Calu3 (cell line): Measurements from ENCODE around the gene TCP11L1. TPM values are rescaled to one million over a fixed set of nuclear protein-coding genes. Genes with fewer than 3 reads are reported as not detected.
"Not testable (repeated sequence)": the region's sequence is repeated elsewhere in the genome, so short reads cannot be mapped to it uniquely, and the experiment has no call there.

Experiments used
- BruUV-seq: library from RNA; stranded (reverse); fragments of 400-500 nt; replicated peaks from 2 replicates; lab custom pipeline; 2021; lab: Mats Ljungman, UMichigan
- CTCF ChIA-PET: fragments of 300-600 bp; sonication (Branson Sonifier 250); formaldehyde crosslinking; loops from one replicate; lab custom pipeline; 2022; ENCODE audit warnings: antibody characterized with exemption; lab: Charles Lee
- DNase-seq: peaks from one replicate; pipeline ENCODE4 v3.0.0; 2022
- H3K27ac Mint-ChIP-seq: one replicate; pipeline ENCODE4 v1.8.0; 2022; ENCODE audit warnings: mixed read lengths; ENCODE audit not compliant: unreplicated experiment
- H3K27me3 Mint-ChIP-seq: one replicate; pipeline ENCODE4 v1.8.0; 2022; ENCODE audit warnings: mixed read lengths; ENCODE audit not compliant: unreplicated experiment
- H3K36me3 Mint-ChIP-seq: one replicate; pipeline ENCODE4 v1.8.0; 2022; ENCODE audit warnings: mild to moderate bottlenecking, moderate library complexity, mixed read lengths; ENCODE audit not compliant: insufficient read depth, unreplicated experiment
- H3K4me1 Mint-ChIP-seq: one replicate; pipeline ENCODE4 v1.8.0; 2022; ENCODE audit warnings: mild to moderate bottlenecking, low read depth, mixed read lengths; ENCODE audit not compliant: unreplicated experiment
- H3K4me3 Mint-ChIP-seq: one replicate; pipeline ENCODE4 v1.8.0; 2022; ENCODE audit warnings: mild to moderate bottlenecking, low read depth, moderate library complexity, mixed read lengths; ENCODE audit not compliant: unreplicated experiment
- H3K9me3 Mint-ChIP-seq: one replicate; pipeline ENCODE4 v1.8.0; 2022; ENCODE audit warnings: low read depth, mixed read lengths; ENCODE audit not compliant: unreplicated experiment
- CTCF ChIP-seq: fragments of 200-600 bp; IDR thresholded peaks from one replicate; pipeline ENCODE4 v1.8.0; 2022; ENCODE audit warnings: antibody characterized with exemption; ENCODE audit not compliant: unreplicated experiment
- intact Hi-C: fragments of 100-400 bp; cut with micrococcal nuclease; formaldehyde crosslinking; loops from one replicate; pipeline ENCODE4 v1.10.0; 2022; ENCODE audit not compliant: unreplicated experiment
- total RNA-seq: library from RNA; stranded (reverse); gene quantifications from 2 replicates; pipeline ENCODE4 v1.2.3, GENCODE V29; 2022

The TCP11L1 gene
- total RNA-seq, 1 experiment from 2014 or later, result 9.6 TPM

- TF ChIP-seq CTCF, result no peak
- H3K4me1 Mint-ChIP-seq, result peaks cover 27% of the 10 kb centered on the region
- H3K27ac Mint-ChIP-seq, result peak overlapping the region; percentile 9
- H3K4me3 Mint-ChIP-seq, result peak overlapping the region; percentile 80
- intact Hi-C loops, result no loop called here
- peaks cover 22% of the 10 kb centered on the region for H3K36me3 Mint-ChIP-seq
- no peaks in the 10 kb centered on the region for H3K9me3 Mint-ChIP-seq
- BruUV-seq, result TSS peak; percentile 46
- no peaks in the 10 kb centered on the region for H3K27me3 Mint-ChIP-seq
- no peak for DNase-seq
- CTCF ChIA-PET, result no interaction called here
Observed at GRCh38 chr11:33040862-33041453, 1.6 kb downstream of the TCP11L1 start.

GRCh38 chr11:33043221-33043830 lies 4.0 kb downstream of the TCP11L1 start:
- intact Hi-C loops, result no loop called here
- H3K36me3 Mint-ChIP-seq, result peaks cover 22% of the 10 kb centered on the region
- H3K4me3 Mint-ChIP-seq, result no peak overlapping the region
- H3K27ac Mint-ChIP-seq, result no peak overlapping the region
- no peak for TF ChIP-seq CTCF
- H3K4me1 Mint-ChIP-seq, result peaks cover 33% of the 10 kb centered on the region
- DNase-seq, result no peak
- no peaks in the 10 kb centered on the region for H3K27me3 Mint-ChIP-seq
- no TSS peak for BruUV-seq
- CTCF ChIA-PET, result no interaction called here
- H3K9me3 Mint-ChIP-seq, result no peaks in the 10 kb centered on the region

GRCh38 chr11:33044285-33044756 lies 4.9 kb downstream of the TCP11L1 start:
- CTCF ChIA-PET, result no interaction called here
- no peaks in the 10 kb centered on the region for H3K9me3 Mint-ChIP-seq
- no peak overlapping the region for H3K27ac Mint-ChIP-seq
- H3K27me3 Mint-ChIP-seq, result no peaks in the 10 kb centered on the region
- no peak overlapping the region for H3K4me3 Mint-ChIP-seq
- no TSS peak for BruUV-seq
- peaks cover 37% of the 10 kb centered on the region for H3K4me1 Mint-ChIP-seq
- intact Hi-C loops, result no loop called here
- TF ChIP-seq CTCF, result no peak
- peaks cover 15% of the 10 kb centered on the region for H3K36me3 Mint-ChIP-seq
- no peak for DNase-seq

- H3K4me1 Mint-ChIP-seq, result peaks cover 37% of the 10 kb centered on the region
- no peak for TF ChIP-seq CTCF
- CTCF ChIA-PET, result interaction anchor here (0.6 kb wide), 1 partner anchor 312 kb away, joined by 3 read pairs; no protein-coding TSS in a partner anchor
- intact Hi-C loops, result no loop called here
- no peak overlapping the region for H3K4me3 Mint-ChIP-seq
- no TSS peak for BruUV-seq
- H3K27ac Mint-ChIP-seq, result peak overlapping the region; percentile 22
- DNase-seq, result peak; percentile 69
- H3K9me3 Mint-ChIP-seq, result no peaks in the 10 kb centered on the region
- H3K27me3 Mint-ChIP-seq, result no peaks in the 10 kb centered on the region
- peaks cover under 1% of the 10 kb centered on the region for H3K36me3 Mint-ChIP-seq
Observed at GRCh38 chr11:33045551-33046255, 6.3 kb downstream of the TCP11L1 start.

- intact Hi-C loops, H3K27me3 Mint-ChIP-seq, H3K4me3 Mint-ChIP-seq, DNase-seq, H3K9me3 Mint-ChIP-seq, H3K27ac Mint-ChIP-seq, H3K36me3 Mint-ChIP-seq, BruUV-seq, CTCF ChIA-PET: not testable (repeated sequence)
- H3K4me1 Mint-ChIP-seq, result peaks cover 33% of the 10 kb centered on the region
Observed at GRCh38 chr11:33048701-33049100, 9.3 kb downstream of the TCP11L1 start.

GRCh38 chr11:33049565-33050408 lies 10.4 kb downstream of the TCP11L1 start:
- intact Hi-C loops, H3K36me3 Mint-ChIP-seq, H3K27me3 Mint-ChIP-seq, H3K9me3 Mint-ChIP-seq, H3K4me3 Mint-ChIP-seq, BruUV-seq, H3K27ac Mint-ChIP-seq, DNase-seq, CTCF ChIA-PET: not testable (repeated sequence)
- H3K4me1 Mint-ChIP-seq, result peaks cover 25% of the 10 kb centered on the region
